HG03460 (cell line): ENCODE measurements around the gene KRTAP21-3.
"Not testable (repeated sequence)": the region's sequence is repeated elsewhere in the genome, so short reads cannot be mapped to it uniquely, and the experiment has no call there.

Experiments used
- ATAC-seq: cut with Tn5 transposase; IDR thresholded peaks from one replicate; pipeline ENCODE4 v1.9.1; 2021; ENCODE audit not compliant: unreplicated experiment

KRTAP21-3 gene, protein sequence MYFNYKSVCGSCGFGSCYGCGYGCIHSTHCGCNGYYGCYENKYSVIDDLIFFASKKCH

DNA sequence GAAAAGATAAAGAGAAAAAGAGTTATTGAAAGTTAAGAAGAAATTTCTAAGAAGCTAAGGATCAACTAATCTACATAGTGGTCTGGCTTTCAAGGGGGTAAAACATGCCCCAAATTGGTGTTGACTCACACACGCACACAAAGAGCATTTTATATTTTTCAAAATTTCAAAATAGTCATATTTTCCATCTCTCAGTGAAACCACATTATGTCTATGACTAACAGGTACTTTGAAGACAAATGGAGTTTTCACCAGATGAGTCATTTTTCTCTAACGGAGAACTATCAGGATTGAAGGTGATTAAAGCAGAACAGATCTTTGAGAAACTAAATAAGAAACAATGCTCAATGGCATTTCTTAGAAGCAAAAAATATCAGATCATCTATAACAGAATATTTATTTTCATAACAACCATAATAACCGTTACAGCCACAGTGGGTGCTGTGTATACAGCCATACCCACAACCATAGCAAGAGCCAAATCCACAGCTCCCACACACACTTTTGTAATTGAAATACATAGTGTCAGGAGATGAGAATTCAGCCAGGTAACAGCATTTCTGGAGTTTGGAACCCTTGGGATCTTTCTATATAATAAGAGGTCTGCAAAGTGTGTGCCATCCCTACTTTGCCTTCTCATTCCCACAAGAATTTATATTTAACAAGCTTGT, at the start of gene KRTAP21-3:
TSS of gene KRTAP21-3 (minus strand) at position 539 of the 671 bp plus-strand sequence. CDS start at position 521, 18 bp downstream.
- ATAC-seq, result no peak

DNA sequence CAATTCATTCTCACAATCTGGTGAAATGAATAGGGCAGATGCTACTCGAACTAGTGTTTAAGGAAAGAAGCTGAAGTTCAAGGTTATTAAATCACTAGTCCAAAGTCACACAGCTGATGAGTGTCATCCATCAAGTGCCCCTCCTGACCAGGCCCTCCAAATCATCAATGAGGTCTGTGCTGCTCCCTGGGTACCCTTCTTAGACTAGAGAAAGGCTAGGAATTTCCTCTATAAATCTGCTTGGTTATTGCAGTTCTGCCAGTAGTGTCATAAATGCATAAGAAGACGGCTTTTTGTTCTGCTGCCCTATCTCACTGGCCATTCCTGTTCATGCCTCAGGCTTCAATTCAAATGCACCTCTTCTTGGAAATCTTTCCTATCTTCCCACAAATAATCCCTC, 42.2 kb upstream of the KRTAP21-3 start:
- no peak for ATAC-seq

DNA sequence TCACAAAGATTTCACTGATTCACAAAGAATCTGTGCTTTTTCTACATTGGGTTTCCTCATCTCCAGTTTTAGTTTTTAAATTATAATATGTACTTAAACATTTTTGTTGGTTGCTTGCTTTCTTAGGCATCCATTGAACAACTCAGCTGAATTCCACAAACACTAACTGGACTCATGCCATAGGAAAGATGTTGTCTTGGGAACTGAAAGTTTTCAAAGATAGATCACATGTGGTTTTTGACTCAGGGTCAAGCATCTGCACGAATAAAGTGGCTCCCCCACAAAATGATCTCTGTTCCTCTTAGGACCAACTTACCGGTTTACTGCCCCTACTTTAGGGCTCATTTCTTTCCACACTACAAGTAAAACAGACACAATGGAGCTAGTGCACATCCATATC, 39.7 kb upstream of the KRTAP21-3 start:
- no peak for ATAC-seq

DNA sequence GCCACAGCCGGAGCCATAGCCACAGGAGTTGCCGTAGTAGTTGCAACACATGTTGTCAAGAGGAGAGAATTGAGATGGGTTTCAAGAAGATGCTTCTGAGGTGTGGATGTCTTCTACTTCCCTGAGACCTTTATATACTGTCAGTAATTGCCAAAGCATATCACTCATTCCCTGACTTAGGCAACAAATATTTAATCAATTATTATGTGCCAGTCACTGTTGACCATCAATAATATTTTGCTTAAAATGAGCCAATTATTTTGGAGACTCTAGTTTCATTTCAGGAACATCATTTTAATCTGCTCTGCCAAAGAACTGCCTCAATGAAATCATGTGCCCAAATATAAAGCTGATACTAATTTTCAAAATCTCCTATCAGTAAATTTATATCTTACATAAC, 36.8 kb upstream of the KRTAP21-3 start, which contains the start of gene KRTAP21-1:
TSS of gene KRTAP21-1 (minus strand) at position 101 of the 400 bp plus-strand sequence. CDS start at position 51, 50 bp downstream.
- not testable (repeated sequence) for ATAC-seq

DNA sequence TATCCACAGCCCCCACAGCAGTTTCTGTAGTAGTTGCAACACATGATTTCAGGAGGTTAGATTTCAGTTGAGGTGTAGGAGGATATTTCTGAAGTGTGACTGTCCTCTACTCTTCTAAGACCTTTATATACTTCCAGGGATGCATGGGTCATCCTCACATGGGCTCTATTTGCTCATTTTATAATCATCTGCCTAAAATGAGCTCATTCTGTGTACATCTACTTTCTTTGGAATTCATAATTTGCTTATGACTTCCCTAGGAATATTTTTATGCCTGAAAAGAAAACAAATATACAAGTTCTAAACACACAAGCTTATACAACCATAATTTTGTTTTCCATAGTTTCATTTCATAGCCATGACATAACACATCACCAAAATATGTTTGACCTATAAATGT, 28.6 kb upstream of the KRTAP21-3 start, which contains the start of gene KRTAP21-2:
TSS of gene KRTAP21-2 (minus strand) at position 101 of the 400 bp plus-strand sequence. CDS start at position 44, 57 bp downstream.
- ATAC-seq, result no peak

DNA sequence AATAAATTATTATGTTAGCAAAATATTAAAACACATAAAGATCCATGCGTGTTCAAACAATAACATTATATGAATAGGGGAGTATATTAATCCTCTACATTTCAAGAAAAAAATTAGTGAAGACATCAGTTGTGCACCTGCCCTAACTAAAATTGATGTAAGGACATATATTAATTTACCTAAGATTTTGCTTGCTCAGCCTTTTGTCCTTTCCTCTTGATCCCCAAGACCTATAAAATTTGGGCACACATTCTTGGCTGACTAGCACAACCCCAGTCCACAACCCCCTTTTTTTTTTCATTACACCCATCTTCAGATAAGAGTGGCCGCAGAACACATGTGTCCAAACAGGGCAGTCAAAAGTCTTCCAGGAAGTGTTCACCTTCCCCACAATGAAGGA, 21.9 kb upstream of the KRTAP21-3 start:
- ATAC-seq, result no peak

DNA sequence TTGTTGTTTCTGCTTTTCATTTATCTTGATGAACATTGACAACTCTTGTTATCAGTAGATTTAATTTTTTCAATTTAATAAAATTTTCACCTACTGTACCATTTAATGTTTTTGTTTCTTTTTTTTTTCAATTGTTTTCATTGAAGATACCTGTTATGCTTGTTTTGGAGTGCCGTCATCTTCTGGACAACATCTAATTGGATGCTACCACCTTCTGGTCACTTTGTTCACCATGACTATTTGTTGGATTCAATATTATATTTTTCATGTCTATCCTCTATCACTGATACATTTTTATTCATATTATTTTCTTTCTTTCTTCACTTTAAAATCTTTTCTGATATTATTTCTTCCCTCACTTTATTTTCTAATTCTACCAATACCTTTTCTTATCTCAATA, 14.4 kb upstream of the KRTAP21-3 start:
- no peak for ATAC-seq

DNA sequence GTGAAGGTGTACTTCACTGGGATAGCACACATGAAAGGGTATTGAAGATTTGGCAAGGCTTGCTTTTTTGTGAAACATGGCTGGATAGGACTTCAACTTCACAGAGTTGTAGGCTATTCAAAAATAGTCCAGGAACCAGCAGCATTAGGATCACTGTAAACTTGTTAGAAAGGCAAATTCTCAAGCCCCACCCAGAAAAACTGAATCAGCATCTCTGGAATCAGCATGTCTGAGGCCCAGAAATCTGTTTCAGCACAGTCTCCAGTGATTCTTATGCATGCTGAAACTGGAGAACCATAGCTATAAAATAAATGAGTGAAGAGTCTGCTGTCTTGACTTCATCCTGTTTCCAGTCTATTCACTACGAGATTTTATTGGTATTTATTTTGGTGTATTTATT, 8.1 kb upstream of the KRTAP21-3 start:
- ATAC-seq, result no peak

DNA sequence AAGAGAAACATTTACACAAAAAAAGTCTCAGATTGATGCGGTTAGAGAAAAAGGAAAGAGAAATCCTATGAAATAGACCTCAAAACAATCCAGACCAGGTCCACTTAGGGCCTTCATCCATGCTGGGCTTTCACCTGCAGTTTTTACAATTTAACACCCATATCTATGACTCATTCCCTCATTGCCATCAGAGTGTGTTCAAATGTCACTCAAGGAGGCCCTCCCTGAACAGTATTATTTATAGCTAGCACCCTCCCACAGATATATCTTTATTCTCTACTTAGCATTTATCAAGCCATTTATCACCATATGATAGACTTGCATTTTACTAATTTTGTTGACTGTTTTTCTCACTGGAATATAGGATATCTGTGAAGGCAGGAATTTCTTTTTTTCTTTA, 824 bp upstream of the KRTAP21-3 start:
- no peak for ATAC-seq

DNA sequence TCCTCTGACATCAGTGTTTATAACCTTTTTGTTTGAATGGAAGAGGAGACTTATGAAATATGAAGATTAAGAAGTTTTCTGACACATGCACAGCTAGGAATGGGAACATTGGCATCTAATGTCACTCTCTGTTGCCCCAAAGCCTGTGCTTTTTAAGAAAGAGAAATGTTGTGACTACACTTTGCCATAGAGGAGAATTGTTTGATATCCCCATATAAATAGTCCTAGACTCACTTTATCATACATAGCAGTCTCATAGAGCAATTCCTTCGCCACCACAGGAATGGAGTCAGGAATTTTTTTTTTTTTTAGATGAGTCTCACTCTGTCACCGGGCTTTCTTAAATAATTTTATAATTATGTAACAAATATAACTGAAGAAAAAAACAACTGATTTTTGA, 1.5 kb downstream of the KRTAP21-3 start:
- ATAC-seq, result no peak

DNA sequence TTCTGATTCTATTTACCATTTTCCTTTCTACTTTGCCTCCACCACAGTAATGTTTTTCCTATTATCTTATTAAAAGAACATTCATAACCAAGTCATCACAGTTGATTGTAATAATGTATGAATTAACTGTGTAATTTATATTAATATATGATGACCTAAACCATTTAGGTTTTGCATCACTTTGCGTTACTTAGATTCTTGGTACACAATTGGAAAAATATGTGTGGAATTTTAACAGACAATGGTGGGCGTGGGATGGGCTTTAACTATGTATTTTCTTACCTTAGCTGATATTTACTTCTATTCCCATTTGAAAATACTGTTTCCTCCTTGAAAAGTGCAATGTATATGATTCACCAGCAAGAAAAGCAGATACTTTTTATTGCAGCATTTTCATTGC, 3.6 kb downstream of the KRTAP21-3 start:
- no peak for ATAC-seq

DNA sequence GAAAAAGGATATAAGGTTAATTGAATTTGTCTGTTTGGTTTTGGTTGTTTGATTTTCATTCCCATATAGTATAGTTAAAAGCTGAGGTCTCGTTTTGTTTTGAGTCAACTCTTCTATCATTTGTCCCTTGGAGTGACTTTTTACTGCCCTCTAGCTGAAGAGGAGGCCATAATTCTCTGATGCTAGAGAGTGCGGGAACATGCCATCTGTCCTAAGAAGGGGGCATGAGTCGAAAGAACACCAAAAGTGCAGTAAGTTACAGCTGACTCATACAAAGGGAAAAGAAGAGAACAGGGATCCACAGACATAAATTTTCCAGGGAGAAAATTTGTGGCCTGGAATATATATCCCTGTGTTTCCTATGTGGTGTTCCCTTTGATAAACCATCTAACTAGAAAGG, 4.1 kb downstream of the KRTAP21-3 start:
- ATAC-seq, result no peak

DNA sequence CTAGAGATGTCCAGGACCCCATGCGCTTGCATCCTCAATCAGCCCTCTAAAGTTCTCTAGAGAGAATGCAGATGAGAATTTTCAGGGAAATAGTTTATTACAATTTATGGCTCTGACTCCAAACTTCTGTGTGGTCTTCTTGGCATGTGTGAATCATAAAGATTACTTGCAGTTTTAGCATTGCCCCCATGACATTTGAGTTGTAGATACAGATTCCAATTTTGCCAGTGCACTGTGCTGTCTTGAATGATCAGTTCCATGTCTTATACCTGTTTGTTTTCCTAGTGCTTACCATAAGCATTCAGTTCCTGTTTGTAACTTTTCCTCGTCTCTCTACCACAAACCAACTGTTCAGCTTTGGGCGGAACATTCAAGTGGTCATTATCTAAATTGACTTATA, 4.8 kb downstream of the KRTAP21-3 start:
- ATAC-seq, result no peak

DNA sequence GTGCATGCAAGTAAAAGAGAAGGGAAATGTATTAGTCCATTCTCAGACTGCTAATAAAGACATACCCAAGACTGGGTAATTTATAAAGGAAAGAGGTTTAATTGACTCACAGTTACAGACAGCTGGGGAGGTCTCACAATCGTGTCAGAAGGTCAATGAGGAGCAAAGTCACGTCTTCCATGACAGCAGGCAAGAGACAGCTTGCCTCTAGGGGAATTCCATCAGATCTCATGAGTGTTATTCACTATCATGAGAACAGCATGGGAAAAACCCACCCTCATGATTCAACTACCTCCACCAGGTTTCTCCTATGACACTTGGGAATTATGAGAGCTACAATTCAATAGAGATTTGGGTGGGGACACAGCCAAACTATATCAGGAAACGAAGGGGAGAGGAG, 8.1 kb downstream of the KRTAP21-3 start:
- ATAC-seq, result no peak

DNA sequence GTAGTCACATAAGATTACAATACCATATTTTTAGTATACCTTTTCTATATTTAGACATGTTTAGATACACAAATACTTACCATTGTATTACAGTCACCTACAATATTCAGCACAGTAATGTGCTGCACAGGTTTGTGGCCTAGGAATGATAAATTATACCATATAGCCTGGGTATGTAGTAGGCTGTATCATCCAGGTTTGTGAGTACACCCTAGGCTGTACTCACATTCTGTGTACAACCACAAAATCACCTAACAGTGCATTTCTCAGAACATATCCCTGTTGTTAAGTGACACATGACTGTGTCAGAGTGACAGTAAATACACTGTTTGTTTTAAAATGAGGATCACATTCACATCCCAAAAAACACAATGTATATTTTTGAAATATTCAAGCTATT, 11.2 kb downstream of the KRTAP21-3 start:
- no peak for ATAC-seq

DNA sequence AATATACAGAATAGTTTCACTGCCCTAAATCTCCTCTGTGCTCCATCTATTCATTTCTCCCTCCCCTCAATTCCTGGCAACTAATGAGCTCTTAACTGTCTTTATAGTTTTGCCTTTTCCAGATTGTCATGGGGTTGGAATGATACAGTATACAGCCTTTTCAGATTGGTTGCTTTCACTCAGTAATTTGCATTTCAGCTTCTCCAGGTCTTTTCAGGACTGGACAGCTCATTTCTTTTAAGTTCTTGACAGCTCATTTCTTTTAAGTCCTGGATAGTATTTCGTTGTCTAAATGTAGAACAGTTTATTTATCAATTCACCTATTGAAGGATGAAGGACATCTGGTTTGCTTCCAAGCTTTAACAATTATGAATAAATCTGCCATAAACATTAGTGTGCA, 22.6 kb downstream of the KRTAP21-3 start:
- ATAC-seq, result no peak

DNA sequence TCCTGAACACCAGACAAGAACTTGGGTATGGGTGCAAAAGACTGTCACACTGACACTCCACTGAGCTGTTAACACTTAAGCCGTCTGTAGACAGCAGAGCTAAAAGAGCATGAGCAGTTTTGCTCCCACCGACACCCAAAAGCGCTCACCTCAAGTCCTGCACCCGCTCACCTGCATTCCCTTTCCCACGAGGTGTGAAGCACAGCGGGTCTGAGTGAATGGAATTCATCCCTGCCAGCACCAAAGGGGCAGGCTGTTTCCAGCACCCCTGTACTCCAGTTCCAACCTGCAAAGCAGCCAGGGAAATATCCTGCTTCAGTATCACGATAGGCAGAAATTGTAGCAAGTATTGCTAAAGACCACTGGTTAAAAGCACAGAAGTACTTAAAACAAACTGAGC, 28.8 kb downstream of the KRTAP21-3 start:
- ATAC-seq, result no peak

DNA sequence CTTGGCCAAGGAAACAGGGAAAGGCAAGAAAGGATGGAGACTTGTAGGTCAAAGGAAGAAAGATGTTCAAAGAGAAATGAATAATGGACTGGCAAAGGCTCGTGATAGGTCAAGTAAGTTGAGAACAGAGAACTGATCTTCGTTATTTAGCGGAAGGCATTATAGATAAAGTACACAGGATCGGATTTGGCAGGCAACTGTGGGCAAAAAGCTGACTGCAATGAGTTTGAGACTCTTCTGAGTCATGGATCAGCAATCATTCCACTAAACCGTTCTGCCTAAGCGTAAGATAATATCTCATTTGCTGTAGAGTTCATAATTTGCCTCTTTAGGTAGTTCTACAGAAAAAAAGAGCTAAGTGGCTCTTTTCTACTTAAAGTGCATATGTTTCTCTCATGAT, 34.1 kb downstream of the KRTAP21-3 start:
- no peak for ATAC-seq

DNA sequence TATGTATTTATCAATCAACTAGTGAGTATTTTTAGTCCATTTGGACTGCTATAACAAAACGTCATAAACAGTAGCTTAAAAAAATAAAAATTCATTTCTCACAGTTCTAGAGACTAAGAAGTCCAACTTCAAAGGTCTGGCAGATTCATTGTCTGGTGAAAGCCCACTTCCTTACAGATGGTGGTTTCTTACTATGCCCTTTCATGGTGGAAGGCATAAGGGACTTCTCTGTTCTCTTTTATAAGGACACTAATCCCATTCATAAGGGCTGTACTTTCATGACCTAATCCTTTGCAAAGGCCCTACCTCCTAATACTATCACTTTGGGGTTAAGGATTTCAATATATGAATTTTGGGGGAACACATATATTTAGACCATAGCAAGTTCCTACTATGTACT, 38.0 kb downstream of the KRTAP21-3 start:
- no peak for ATAC-seq

DNA sequence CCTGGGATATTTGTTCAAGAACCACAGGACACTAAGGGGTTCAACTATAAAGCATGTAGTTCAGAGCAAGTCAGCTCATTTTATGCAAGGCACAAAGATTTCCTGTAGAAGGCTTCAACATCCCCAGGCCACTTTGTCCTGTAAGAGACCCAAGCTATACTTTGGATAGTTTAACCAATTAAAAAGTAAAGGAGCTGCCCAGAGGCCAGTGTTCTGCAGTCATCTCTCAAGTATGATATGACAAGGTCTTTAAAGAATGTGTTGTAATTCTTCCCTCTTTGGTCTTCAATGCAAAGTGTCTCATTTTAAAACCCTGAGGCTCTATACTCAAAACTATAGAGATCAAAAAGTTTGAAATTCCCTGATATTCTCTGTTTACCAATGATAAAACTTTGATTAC, 41.8 kb downstream of the KRTAP21-3 start:
- no peak for ATAC-seq

DNA sequence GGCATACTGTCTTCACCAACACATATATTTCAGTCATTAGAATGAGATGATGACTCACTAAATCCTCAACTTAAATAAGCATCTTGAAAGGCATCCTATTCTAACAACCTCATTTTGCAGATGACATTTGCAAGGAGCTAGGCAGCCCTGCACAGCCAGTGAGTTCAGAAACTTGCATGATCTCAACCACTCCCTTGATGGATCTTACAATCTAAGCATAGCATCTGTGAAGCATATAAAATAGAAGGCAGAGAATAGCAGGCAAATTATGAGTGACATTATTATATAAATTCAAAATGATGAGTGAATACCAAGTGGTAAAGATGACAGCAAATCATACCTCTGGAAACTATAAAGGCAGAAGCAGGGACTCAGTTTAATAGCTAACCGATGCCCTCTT, 44.3 kb downstream of the KRTAP21-3 start:
- ATAC-seq, result no peak

DNA sequence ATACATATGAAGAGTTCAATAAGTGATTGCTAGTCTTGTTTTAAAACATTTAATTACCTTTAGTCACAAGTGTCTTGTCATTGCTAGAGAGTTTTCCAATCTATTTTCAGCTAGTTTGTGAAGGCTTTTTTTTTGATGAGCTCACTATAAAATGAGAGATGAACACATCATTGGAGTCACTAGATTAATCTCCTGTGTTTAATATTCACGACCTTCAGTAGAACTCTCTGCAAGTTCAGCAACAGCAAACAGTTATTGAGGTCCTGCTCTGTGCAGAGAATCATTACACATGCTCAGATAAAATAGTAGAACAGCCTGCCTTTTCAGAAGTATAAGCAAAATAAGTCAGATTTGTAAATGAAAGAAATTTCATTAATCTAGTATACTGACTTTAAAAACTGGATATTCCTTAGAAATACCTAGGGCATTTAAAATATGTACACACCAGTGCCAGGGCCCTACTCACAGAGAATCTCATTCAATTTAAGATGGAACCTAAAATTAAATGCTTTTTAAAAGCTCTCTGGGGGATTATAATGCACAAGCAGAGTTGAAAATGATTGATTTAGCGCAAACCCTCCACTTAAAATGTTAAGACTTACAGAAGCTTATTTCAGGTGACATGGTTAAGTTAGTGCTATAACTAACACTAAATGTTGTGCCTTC, 45.5 kb downstream of the KRTAP21-3 start:
- ATAC-seq, result no peak
